GM19455 (cell line): Measurements from ENCODE around the gene TES.

ENCODE experiments used
- ATAC-seq: cut with Tn5 transposase; IDR thresholded peaks from one replicate; pipeline ENCODE4 v1.9.1; 2021; ENCODE audit not compliant: unreplicated experiment

The TES gene

DNA sequence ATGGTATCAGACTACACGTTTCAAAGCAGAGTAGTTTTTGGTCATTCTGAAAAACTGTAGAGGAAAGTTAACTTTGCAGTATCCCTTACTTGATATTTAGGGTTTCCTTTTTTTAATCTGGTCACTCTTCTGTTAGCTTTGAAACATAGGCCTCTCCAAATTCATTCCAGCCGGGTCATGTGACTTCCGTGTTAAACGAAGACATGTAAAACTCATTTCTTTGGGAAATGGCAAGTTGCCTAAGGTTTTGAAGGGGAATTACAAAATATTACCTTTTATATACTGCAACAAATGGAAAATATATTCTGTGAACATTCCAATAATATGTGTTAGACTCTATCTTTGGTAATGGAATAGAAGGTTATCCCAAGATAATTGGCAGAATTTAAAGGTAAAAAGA is 9.5 kb downstream of the TES start:
- ATAC-seq = no peak

DNA sequence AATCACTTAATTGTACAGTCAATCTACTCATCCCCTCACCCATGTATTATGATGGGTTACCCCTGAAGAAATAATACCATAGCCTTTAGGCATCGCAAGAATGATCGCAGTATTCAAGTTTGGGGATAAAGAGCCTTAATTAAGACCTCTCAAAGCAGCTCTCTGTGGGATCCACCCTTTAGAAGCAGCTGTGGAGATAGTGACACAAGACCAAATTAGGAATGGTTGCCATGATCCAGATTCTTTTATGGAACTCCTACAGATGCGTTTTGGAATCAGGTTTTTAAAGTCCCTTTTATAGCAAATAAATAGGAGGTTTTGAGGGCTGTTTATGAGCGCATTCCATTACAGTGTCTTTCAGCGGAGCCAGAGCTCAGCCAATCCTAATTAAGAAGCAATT is 12.2 kb downstream of the TES start:
- no peak for ATAC-seq

DNA sequence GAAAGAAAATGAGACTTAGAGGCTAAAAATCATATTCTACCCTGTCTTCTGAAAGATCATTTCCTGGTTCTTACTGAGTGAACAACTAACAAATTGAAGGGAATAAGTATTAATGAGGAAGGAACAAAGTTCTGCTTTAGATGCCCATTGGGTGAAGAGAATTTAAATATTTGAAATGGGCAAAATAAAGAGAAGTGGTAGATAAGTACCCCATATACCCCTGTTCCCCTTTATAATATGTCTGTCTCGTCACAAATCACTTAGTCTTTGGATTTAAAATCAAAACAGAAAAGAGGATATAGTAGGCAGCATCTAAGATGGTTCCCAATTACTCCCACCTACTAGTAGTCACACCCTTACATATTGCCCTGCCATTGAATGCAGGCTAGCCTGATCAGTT is 13.2 kb downstream of the TES start:
- no peak for ATAC-seq

DNA sequence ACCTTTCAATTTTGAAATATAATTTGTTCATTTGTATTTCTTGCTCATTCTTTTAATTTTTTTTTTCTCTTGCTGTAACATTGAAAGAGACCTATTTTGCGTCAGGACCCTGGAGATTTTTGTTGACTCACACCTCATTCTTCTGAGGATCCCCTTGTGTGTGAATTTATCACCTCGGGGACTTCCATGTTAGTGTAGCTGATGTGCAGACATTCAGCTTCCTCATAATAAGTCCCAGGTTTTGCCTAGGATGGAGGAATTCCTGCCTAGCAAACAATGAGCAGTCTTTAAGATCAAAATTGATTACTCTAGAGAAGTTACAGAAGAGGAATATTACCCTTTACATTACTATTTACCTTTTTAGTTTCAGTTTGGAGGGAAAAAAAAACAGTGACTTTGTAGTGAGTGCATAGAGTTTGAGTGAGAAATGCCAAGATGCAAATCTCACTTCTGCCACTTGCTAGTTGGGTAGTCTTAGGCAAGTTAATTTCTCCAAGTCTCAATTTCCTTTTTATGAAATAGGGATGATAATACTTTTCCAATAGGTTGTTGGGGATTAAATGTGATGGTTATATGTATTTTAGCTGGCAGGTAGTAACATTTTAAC is 14.3 kb downstream of the TES start:
- peak; percentile 44 for ATAC-seq

DNA sequence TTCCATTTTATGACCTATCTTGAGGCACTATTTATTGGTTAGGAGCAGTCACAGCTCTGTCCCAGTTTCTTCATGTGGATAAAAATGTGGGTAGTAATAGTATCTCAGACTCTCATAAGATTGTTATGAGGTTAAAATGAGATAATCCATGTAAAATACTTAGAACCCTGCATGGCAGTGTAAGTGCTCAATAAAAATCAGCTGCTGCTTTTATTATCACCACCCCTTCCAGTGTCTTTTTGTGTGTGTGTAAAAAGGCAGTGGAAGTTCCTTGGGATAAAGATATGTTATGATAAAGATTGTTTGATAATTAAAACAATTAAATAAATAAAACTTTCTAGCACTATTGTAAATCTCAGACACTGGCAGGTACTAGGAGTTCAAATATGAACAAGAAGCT is 15.5 kb downstream of the TES start:
- ATAC-seq = no peak

DNA sequence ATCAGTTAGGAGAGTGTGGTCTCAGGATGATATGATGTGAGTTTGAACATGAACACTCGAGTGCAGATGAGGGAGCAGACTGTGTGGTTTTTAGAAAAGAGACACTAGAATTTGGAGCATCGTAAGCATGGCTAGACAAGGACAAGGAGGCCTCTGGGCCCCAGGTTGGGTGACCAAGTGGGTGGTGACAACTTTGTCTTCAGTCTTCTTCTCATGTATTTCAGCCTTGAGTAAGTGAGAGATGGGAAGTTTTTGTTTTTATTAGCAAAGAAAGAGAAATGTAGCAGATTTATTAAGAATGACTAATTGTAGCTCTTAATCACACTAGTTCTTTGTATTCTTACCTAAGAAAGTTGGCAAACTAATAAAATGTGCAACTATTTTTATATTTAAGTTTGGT is 16.3 kb downstream of the TES start:
- ATAC-seq = no peak

DNA sequence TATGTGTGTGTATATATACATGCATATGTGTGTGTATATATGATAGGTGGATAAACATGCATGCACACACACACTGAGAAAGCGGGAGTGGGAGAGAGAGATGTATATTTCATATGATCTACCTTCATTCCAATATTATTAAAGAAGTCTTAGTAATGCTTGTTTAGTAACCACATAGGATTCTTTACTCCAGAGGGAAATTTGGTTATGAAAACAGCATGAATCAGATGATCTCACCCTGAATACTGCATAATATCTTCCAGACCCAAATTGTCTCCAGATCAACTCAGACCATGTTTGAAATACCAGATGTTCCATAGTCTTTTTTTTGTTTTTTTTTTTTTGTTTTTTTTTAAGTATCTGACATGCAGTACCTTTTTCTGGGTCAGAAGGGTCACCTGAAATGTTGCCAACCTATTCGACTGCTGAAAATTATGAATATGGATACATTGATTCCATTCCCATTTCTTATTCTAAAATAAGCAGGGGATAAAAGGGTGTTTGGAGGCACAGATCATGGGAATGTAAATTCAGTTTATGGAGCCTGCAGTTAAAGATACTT is 17.4 kb downstream of the TES start:
- ATAC-seq = no peak

DNA sequence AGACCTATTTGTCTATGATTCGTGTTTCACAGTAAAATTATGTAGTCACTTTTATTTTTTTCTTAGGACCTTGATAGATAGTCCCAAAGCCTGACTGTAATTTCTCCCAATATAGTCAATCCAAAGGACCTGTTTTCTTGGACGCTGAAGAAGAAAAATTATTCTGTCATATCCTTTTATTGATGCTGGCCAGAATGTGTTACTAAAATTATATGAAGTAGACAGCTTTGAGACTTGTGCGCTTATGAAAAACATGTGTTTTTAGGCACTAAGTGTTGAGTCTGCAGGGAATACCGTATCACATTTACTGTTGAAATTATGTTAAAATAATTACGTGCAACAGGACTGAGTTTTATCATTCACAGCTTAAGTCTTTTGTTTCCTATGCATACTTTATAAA is 17.9 kb downstream of the TES start:
- ATAC-seq = no peak

DNA sequence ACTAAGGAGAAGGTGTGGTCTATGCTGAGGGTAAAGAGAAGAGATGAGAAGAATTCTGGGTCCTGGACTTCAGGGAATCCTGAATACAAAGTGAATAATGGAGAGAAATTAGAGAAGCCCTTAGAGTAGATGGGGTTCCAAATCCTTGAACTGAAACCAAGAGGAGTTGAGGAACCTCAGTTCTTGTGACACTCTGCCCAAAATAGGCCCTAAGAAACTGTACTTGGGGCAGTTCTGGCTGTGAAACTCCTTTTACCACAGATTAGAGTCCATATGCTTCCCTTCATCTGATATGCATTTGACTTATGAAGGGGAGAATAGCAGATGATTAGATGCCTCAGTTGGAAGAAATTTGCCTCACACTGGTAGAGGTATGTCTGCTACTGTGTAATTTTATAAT is 19.0 kb downstream of the TES start:
- peak; percentile 46 for ATAC-seq

DNA sequence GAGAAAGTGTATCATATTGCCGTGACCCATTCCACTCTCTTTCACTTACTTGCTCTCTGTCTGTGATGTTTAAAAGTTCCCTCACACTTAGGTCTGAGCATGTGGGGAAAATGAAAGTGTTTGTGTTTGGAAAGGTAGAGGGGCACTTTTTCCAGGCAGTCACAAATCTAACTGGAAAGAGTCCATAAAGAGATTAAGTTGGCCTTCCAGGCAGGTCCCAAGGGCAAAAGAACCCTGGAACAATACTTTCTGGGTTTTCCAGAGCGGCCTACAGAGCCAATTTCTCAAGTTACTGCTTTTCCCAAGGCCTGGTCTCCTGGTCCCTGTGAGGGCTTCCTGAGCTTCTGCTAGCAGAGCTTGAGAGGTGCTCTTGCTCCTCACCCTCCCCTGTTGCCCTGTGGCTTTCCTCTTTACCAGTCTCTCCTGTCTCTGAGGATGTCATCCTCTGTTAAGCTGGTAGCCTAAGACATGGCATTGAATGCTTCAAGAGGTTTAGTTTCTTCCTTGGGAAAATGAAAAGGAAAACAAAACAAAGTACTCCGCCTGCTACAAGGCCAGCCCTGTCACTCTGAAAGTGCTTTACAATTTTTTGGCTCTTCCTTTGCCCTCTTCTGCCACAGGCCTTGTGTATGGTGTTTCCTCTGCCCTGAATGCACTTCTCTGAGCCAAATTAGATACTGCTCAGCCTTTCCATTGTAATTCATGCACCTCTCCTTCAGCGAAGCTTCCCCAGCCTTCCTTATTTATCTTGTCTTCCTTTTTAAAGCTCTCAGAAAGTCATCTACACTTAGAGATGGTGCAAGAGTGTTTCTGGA is 20.1 kb downstream of the TES start:
- no peak for ATAC-seq

DNA sequence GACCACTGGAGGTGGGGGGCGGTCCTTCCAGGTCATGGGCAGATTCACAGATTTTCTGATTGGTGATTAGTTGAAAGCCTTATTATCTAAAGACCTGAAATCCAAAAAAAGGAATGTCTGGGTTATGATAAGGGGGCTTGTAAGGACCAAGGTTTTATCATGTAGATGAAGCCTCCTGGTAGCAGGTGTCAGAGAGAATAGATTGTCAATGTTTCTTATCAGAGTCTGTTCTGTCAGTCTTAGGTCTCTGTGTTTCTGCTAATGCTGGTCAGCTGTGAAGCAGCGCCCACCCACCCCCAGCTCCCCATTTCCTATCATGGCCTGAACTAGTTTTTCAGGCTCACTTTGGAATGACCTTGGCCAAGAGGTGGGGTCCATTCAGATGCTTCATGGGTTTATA is 21.2 kb downstream of the TES start:
- ATAC-seq = no peak

DNA sequence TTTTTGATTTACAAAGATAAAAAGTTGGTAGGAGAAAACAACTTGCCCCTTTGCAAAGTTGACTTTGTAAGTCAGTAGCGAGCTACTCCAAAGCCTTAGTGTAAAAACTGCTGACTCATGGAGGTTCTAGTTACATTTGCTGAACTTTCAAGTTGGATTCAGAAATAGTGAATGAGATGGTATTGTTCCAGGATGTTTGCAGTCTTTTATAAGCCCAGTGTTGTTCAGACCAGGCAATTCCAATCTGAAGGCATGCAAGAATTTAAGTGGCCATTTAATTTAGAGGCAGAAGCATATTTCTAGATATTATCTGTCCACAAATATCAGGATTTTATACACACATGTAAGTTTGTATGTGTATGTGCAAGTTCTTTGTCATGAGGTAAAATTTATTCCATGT is 21.6 kb downstream of the TES start:
- no peak for ATAC-seq

DNA sequence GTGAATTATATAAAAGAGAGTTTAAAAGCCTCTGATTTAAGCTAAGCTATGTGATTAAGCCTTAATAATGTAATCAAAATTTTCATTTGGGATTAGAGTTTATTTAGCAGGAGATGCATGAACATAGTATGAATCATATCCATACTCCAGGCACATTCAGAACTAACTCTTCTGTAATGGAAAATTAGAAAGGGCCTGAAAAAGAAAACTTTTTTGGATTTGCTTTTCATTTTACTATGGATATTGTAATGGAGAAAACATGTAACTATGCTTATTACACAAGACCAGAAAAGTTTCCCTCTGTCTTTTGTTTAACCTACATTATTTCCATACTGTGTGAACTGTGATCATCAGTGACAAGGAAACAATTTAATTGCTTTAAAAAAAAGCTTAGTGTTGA is 22.0 kb downstream of the TES start:
- no peak for ATAC-seq

DNA sequence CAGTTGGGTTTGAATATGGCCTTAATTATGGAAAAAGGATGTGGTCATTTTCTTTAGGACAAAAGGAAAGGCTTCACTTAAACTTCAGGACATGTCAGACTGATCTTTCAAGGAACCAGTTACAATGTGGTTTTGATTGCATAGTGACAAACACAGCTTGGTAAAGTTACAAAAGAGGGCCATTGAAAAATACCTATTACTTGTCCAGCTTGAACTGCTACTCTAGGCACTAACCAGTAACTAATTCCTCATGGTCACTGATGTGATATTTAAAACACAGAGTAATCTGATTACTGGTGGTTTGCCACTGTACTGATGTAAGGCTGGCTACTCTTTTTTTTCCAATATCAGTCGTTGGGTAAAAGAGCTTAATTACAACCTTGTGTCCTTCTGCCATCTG is 22.6 kb downstream of the TES start:
- no peak for ATAC-seq

DNA sequence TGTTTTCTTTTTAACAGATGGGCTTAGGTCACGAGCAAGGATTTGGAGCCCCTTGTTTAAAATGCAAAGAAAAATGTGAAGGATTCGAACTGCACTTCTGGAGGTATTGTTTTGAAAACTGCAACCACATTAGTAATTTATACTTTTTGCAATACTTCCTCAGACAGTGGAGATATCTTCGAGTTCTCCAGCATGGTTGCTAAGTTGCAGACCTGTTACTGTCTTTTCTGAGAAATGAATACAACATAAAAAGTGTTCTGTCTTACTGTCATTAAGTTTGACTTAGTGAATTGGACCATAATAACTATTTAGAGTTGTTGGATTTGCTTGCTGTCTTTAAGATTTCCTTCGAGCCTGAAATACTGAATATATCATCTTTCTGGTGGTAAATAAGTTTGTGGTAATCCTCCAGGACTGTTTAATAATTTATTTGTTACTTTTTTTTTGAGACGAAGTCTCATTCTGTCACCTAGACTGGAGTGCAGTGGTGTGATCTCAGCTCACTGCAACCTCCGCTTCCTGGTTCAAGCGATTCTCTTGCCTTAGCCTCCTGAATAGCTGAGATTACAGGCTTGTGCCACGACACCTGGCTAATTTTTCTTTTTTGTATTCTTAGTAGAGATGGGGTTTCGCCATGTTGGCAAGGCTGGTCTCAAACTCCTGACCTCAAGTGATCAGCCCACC is 24.3 kb downstream of the TES start:
- ATAC-seq = no peak

DNA sequence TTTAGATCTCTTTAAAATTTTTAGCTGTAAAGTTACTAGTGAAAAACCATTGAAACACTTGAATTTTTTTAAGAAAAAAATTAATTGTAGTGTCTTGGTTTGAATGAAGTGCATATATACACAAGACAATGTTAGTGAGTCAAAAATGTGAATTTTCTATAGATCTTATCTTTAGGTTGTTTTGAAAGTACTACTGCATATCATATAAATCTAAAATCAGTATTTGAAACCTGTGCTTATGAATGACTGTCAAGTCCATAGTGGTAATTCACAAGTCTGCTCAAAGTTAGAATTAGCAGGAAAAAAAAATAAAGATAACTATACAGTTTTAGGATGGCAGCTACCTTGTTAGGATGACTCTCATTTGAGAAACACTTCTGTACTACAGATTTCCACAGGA is 25.0 kb downstream of the TES start:
- ATAC-seq = no peak

DNA sequence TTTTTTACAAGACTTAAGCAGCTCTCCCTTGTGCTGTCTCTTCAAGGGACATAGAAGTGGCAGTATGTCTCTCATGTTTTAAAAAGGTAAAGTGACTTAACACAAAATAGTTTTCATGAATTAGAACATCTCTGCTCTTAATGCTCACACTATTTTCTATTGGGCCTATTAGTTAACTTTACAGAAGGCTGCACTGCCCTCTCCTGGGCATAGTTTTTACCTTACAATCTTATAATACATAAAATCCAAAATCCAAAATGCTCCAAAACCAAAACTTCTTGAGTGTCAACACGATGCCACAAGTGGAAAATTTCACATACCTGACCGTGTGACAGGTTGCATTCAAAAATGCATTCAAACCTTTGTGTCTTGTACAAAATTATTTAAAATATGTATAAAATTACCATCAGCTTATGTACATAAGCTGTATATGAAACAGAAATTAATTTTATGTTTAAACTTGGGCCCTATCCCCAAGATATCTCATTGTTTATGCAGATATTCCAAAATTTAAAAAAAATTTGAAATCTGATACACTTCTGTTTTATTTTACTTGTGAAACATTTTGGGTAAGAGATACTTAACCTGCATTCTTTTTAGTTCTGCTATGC is 25.8 kb downstream of the TES start:
- peak; percentile 65 for ATAC-seq

DNA sequence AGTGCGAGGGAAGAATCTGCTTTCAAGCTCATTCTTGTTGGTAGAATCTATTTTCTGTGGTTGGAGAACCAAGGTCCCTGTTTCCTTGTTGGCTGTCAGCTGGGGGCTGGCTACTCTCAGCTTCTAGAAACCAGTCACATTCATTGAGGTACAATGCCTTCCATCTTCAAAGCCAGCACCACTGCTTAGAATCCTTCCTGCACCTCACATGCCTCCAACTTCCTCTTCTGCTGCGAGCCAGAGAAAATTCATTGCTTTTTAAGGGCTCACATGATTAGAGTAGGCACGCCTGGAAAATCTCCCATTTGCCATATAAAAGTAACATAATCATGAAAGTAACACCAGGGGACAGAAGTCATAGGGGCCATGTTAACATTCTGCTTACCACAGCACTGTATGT is 28.7 kb downstream of the TES start:
- ATAC-seq = no peak

DNA sequence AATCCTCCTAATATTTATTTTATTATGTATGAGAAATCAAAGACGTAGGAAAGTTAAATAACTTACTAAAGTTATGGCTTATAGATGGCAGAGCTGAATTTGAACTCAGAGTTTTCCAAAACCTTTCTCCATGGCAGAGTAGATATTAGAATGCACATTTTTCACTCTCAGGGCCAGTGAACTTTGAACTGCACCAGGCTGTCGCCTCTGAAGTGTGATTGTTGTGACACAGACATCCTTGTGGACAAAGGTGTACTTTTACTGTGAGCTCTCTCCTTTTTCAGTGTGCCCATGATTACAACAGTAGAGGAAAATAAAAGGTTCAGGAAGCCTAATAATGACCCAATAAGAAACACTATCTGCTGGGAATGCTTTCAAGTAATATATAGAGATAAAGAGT is 29.1 kb downstream of the TES start:
- ATAC-seq = no peak

DNA sequence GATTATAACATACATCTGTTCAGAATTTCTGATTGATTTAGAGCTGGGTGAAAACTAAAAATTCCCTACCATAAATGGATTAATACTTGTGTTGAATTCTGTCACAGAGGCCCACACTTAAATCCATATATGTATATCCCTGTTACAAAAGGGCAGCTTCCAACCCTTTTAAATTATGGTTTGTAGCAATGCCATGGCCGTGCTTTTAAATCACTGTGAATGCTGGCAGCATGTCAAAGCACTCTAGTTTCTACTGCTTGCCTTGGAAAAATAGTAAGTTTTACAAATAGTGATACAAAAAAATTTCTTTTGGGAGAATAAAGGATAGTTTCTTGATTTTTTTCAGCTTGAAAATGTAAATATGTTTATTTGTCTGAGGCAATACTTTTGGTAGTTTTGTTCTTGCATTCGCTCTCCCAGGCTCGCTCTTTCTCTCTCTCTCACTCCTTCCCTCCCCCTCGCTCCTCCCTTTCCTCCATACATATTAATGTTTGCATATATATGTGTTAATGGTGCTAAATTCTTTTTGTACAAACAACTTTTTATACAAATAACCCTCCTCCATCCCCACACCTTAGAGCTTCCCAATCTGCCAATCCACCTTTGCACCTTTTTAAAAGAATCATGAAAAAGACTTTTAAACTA is 29.8 kb downstream of the TES start:
- no peak for ATAC-seq

DNA sequence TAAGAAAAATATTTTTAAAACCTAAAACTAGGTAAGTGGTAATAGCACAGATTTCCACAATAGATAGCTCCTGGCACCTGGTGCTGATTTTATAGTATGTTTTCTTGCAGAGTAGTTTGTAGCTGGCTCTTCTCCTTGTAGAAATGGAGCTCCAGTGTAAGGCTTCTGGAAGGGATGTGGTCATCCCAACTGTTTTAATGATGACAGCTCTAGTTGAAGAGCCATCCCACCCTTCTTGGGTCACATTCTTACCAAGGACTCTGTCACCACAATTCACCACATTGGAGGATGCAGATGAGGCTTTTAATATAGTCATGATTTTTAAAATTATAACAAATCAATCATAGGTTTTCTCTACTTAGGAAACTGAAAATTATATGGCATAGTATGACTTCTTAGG is 31.0 kb downstream of the TES start:
- ATAC-seq = no peak
